NCI-H82 treated with DMSO at 0.1 percent for 48 hours (cell line): ENCODE results near the gene GPC1.
"Not testable (repeated sequence)": the region's sequence is repeated elsewhere in the genome, so short reads cannot be mapped to it uniquely, and the experiment has no call there.

Experiments used
- DNase-seq: peaks from one replicate; lab custom pipeline; 2025; ENCODE audit not compliant: unreplicated experiment; lab: John Stamatoyannopoulos, UW

Gene GPC1

GRCh38 chr2:240494194-240494793, 58.8 kb downstream of the GPC1 start:
- no peak for DNase-seq

- DNase-seq = not testable (repeated sequence)
These were observed 59.5 kb downstream of the GPC1 start for GRCh38 chr2:240494942-240495341.

- not testable (repeated sequence) for DNase-seq
These were observed 61.6 kb downstream of the GPC1 start for GRCh38 chr2:240497082-240497481.

GRCh38 chr2:240498171-240498957, 62.9 kb downstream of the GPC1 start:
- DNase-seq = no peak

GRCh38 chr2:240498958-240499260, 63.4 kb downstream of the GPC1 start:
- DNase-seq = no peak

- no peak for DNase-seq
These were observed 64.1 kb downstream of the GPC1 start for GRCh38 chr2:240499309-240500301.

- DNase-seq = no peak
These were observed 65.3 kb downstream of the GPC1 start for GRCh38 chr2:240500561-240501423.

GRCh38 chr2:240501531-240501991, 66.1 kb downstream of the GPC1 start:
- DNase-seq = no peak

- no peak for DNase-seq
These were observed 66.6 kb downstream of the GPC1 start for GRCh38 chr2:240502059-240502429.

- DNase-seq = no peak
These were observed 67.1 kb downstream of the GPC1 start for GRCh38 chr2:240502430-240503121.

GRCh38 chr2:240503375-240503774, 67.9 kb downstream of the GPC1 start:
- DNase-seq = no peak

GRCh38 chr2:240503848-240504247, 68.4 kb downstream of the GPC1 start:
- no peak for DNase-seq

GRCh38 chr2:240505910-240506309, 70.4 kb downstream of the GPC1 start:
- DNase-seq = no peak

- DNase-seq = no peak
These were observed 71.1 kb downstream of the GPC1 start for GRCh38 chr2:240506406-240507059.

- no peak for DNase-seq
These were observed 71.8 kb downstream of the GPC1 start for GRCh38 chr2:240507060-240507777.

GRCh38 chr2:240507778-240508251, 72.4 kb downstream of the GPC1 start:
- no peak for DNase-seq

GRCh38 chr2:240508832-240509545, 73.5 kb downstream of the GPC1 start:
- no peak for DNase-seq
